ENCODE data around the gene ANKRD10.

DNA sequence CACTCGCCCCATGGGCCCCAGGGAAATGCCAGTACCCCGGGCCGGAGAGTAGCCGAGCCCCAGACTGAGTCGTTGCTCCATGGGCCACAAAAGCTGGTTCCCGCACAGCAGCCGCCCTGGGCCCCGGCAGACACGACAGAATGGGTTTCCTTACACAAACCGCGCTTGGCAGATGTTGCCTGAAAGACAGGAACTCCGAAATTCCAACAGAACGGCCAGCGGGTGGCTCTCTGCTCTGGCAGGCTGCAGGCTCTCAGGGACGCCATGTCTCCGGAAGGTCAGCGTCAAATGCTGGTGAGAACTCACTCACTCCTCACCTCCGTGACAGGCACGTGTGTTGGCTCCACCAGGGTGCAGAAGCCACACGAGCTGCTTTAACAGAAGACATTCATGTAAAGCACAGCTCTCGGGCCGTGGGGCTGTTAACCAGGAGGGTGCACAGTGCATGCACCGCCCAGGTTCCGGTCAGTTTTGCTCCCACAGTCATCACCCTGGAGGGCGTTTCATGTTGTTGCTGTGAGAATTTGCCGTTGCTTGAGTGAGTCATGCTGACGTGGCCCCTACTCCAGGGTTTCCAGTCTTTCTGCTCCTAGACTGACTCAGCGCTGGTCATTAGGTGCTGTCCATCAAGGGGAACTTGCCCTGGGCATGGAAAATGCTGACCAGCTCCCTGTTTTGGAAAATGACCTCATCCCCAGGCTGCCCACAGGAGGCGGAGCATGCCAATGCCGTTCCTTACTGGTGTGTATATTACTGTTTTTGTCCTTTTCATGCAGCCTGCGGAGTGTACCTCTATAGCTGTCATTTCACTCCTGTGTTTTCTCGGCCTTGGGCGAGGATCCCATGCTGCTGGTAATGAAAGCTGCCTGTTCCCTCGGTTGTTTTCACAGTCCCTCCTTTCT lies 44.8 kb downstream of the ANKRD10 start:
- TF ChIP-seq EP300 (IDR thresholded peaks at IDR 0.05; ENCODE audit: borderline replicate concordance in 1 of 2, control insufficient read depth in 1 of 2, low read depth in 2 of 2, low read length in 2 of 2) = no peak
- TF ChIP-seq NFYA (IDR thresholded peaks at IDR 0.05; ENCODE audit: borderline replicate concordance, low read depth, low read length) = no peak
- no peak for TF ChIP-seq FOXK2 (IDR thresholded peaks at IDR 0.05)
- TF ChIP-seq, protein P1, sequence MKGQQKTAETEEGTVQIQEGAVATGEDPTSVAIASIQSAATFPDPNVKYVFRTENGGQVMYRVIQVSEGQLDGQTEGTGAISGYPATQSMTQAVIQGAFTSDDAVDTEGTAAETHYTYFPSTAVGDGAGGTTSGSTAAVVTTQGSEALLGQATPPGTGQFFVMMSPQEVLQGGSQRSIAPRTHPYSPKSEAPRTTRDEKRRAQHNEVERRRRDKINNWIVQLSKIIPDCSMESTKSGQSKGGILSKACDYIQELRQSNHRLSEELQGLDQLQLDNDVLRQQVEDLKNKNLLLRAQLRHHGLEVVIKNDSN (IDR thresholded peaks at IDR 0.05; ENCODE audit: borderline replicate concordance, extremely low read length, insufficient read depth, low read depth, low read length) = no peak
- TF ChIP-seq, protein P2, sequence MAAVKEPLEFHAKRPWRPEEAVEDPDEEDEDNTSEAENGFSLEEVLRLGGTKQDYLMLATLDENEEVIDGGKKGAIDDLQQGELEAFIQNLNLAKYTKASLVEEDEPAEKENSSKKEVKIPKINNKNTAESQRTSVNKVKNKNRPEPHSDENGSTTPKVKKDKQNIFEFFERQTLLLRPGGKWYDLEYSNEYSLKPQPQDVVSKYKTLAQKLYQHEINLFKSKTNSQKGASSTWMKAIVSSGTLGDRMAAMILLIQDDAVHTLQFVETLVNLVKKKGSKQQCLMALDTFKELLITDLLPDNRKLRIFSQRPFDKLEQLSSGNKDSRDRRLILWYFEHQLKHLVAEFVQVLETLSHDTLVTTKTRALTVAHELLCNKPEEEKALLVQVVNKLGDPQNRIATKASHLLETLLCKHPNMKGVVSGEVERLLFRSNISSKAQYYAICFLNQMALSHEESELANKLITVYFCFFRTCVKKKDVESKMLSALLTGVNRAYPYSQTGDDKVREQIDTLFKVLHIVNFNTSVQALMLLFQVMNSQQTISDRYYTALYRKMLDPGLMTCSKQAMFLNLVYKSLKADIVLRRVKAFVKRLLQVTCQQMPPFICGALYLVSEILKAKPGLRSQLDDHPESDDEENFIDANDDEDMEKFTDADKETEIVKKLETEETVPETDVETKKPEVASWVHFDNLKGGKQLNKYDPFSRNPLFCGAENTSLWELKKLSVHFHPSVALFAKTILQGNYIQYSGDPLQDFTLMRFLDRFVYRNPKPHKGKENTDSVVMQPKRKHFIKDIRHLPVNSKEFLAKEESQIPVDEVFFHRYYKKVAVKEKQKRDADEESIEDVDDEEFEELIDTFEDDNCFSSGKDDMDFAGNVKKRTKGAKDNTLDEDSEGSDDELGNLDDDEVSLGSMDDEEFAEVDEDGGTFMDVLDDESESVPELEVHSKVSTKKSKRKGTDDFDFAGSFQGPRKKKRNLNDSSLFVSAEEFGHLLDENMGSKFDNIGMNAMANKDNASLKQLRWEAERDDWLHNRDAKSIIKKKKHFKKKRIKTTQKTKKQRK (IDR thresholded peaks at IDR 0.05; ENCODE audit: low read depth, low read length) = no peak
- TF ChIP-seq, protein P3, sequence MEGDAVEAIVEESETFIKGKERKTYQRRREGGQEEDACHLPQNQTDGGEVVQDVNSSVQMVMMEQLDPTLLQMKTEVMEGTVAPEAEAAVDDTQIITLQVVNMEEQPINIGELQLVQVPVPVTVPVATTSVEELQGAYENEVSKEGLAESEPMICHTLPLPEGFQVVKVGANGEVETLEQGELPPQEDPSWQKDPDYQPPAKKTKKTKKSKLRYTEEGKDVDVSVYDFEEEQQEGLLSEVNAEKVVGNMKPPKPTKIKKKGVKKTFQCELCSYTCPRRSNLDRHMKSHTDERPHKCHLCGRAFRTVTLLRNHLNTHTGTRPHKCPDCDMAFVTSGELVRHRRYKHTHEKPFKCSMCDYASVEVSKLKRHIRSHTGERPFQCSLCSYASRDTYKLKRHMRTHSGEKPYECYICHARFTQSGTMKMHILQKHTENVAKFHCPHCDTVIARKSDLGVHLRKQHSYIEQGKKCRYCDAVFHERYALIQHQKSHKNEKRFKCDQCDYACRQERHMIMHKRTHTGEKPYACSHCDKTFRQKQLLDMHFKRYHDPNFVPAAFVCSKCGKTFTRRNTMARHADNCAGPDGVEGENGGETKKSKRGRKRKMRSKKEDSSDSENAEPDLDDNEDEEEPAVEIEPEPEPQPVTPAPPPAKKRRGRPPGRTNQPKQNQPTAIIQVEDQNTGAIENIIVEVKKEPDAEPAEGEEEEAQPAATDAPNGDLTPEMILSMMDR (IDR thresholded peaks at IDR 0.05 in 2 of 3, conservative IDR thresholded peaks at IDR 0.05 in 1 of 3; ENCODE audit: control insufficient read depth in 2 of 3, extremely low read depth in 1 of 3, insufficient read depth in 1 of 3, low read depth in 3 of 3, low read length in 3 of 3) = no peak
- no peak for TF ChIP-seq EZH2 (IDR thresholded peaks at IDR 0.05; ENCODE audit: borderline replicate concordance, control insufficient read depth, low read depth, low read length)
- no peak for TF ChIP-seq CHD1 (IDR thresholded peaks at IDR 0.05; ENCODE audit: low read depth, low read length)
- TF ChIP-seq YY1 (IDR thresholded peaks at IDR 0.05; ENCODE audit: low read depth, low read length) = no peak
- TF ChIP-seq ZNF274 (IDR thresholded peaks at IDR 0.05; ENCODE audit: insufficient read depth, insufficient read length) = no peak
- no peak for TF ChIP-seq SREBF2 (IDR thresholded peaks at IDR 0.05; ENCODE audit: low read length)
- TF ChIP-seq POLR2AphosphoS2 (IDR thresholded peaks at IDR 0.05; ENCODE audit: low read depth, low read length) = no peak
- TF ChIP-seq CHD4 (IDR thresholded peaks at IDR 0.05) = no peak
- TF ChIP-seq NFYB (IDR thresholded peaks at IDR 0.05; ENCODE audit: insufficient read depth, low read depth, low read length) = no peak
